Neural progenitor cell (in vitro differentiated cells): ENCODE results near the gene FIBCD1. TPM values are rescaled to one million over a fixed set of nuclear protein-coding genes. Genes with fewer than 3 reads are reported as not detected.

Source experiments
- DNase-seq: peaks from one replicate; pipeline ENCODE4 v3.0.0-alpha.2; 2016; ENCODE audit warnings: low spot score
- H2AFZ ChIP-seq: fragments of 200-600 bp; sonication (generic); replicated peaks from 2 replicates; pipeline ENCODE4 v1.6.1; 2016; ENCODE audit warnings: antibody characterized with exemption
- H3F3A ChIP-seq: fragments of 200-600 bp; sonication (generic); 2 replicates; pipeline ENCODE4 v1.6.1; 2016; ENCODE audit warnings: antibody characterized with exemption, low read depth
- H3K27ac ChIP-seq: fragments of 200-600 bp; sonication (generic); 2 replicates; pipeline ENCODE4 v1.5.1; 2016; ENCODE audit warnings: mild to moderate bottlenecking
- H3K27me3 ChIP-seq: fragments of 200-600 bp; sonication (generic); 2 replicates; pipeline ENCODE4 v1.6.1; 2016; ENCODE audit warnings: mild to moderate bottlenecking, moderate library complexity
- H3K36me3 ChIP-seq: fragments of 200-600 bp; sonication (generic); 2 replicates; pipeline ENCODE4 v1.5.1; 2016
- H3K4me1 ChIP-seq: fragments of 200-600 bp; sonication (generic); 2 replicates; pipeline ENCODE4 v1.6.1; 2016; ENCODE audit warnings: mixed run types
- H3K4me2 ChIP-seq: fragments of 200-600 bp; sonication (generic); 2 replicates; pipeline ENCODE4 v1.6.1; 2016
- H3K4me3 ChIP-seq: fragments of 200-600 bp; sonication (generic); 2 replicates; pipeline ENCODE4 v1.5.1; 2016
- H3K79me2 ChIP-seq: fragments of 200-600 bp; sonication (generic); 2 replicates; pipeline ENCODE4 v1.6.1; 2016; ENCODE audit warnings: low read depth
- H3K9ac ChIP-seq: fragments of 200-600 bp; sonication (generic); 2 replicates; pipeline ENCODE4 v1.6.1; 2016
- H3K9me3 ChIP-seq: fragments of 200-600 bp; sonication (generic); 2 replicates; pipeline ENCODE4 v1.5.1; 2016; ENCODE audit warnings: low read depth
- H4K20me1 ChIP-seq: fragments of 200-600 bp; sonication (generic); 2 replicates; pipeline ENCODE4 v1.6.1; 2016; ENCODE audit warnings: low read depth
- H3K27ac Mint-ChIP-seq: 3 replicates; pipeline ENCODE4 v1.8.0; 2021; ENCODE audit warnings: mixed read lengths
- H3K27me3 Mint-ChIP-seq: 2 replicates; pipeline ENCODE4 v1.8.0; 2022; ENCODE audit warnings: low read depth, mild to moderate bottlenecking, inconsistent platforms, moderate library complexity, mixed read lengths; ENCODE audit not compliant: insufficient read depth
- H3K36me3 Mint-ChIP-seq: 3 replicates; pipeline ENCODE4 v1.8.0; 2021; ENCODE audit warnings: mixed read lengths
- H3K4me1 Mint-ChIP-seq: 3 replicates; pipeline ENCODE4 v1.8.0; 2021; ENCODE audit warnings: mixed read lengths
- H3K4me3 Mint-ChIP-seq: 3 replicates; pipeline ENCODE4 v1.8.0; 2021; ENCODE audit warnings: mild to moderate bottlenecking, moderate library complexity, mixed read lengths
- H3K9me3 Mint-ChIP-seq: 3 replicates; pipeline ENCODE4 v1.8.0; 2020; ENCODE audit warnings: mixed read lengths
- CTCF ChIP-seq: fragments of 200-600 bp; sonication (generic); IDR thresholded peaks from 2 replicates; pipeline ENCODE4 v1.5.1; 2017; ENCODE audit warnings: antibody characterized with exemption, mild to moderate bottlenecking
- EZH2 ChIP-seq: fragments of 200-600 bp; sonication (generic); IDR thresholded peaks from 2 replicates; pipeline ENCODE4 v1.6.1; 2017; ENCODE audit warnings: antibody characterized with exemption, mild to moderate bottlenecking, moderate library complexity
- EZH2phosphoT487 ChIP-seq: fragments of 200-600 bp; sonication (generic); IDR thresholded peaks from 2 replicates; pipeline ENCODE4 v1.6.1; 2017; ENCODE audit warnings: antibody characterized with exemption
- total RNA-seq: library from RNA; depleted of rRNA; stranded (reverse); fragments of >200 nt; gene quantifications from 2 replicates; pipeline ENCODE4 v1.2.3, GENCODE V29; 2015; ENCODE audit warnings: low replicate concordance

FIBCD1 gene
- total RNA-seq, 1 donor from 2014 or later = 1.8 TPM

GRCh38 chr9:130918101-130918825 is 20.8 kb downstream of the FIBCD1 start:
- peaks cover 26% of the 10 kb centered on the region for H4K20me1 ChIP-seq
- H3K27ac ChIP-seq = no peak overlapping the region
- Mint-ChIP-seq H3K9me3 (peaks cover 3% of the 10 kb centered on the region), H3K4me3 (no peak overlapping the region), H3K27ac (no peak overlapping the region), H3K36me3 (no peaks in the 10 kb centered on the region), H3K4me1 (peaks cover 47% of the 10 kb centered on the region), H3K27me3 (peaks cover 33% of the 10 kb centered on the region)
- peaks cover 20% of the 10 kb centered on the region for H3F3A ChIP-seq
- H3K27me3 ChIP-seq = no peaks in the 10 kb centered on the region
- peaks cover 51% of the 10 kb centered on the region for H3K4me1 ChIP-seq
- no peak overlapping the region for H2AFZ ChIP-seq
- no peak overlapping the region for H3K9ac ChIP-seq
- no peak overlapping the region for H3K4me3 ChIP-seq
- no peaks in the 10 kb centered on the region for H3K36me3 ChIP-seq
- no peak overlapping the region for H3K4me2 ChIP-seq
- DNase-seq = no peak
- no peaks in the 10 kb centered on the region for H3K9me3 ChIP-seq
- TF ChIP-seq EZH2 (no peak), CTCF (no peak), EZH2phosphoT487 (no peak)
- no peaks in the 10 kb centered on the region for H3K79me2 ChIP-seq

- H3K9ac ChIP-seq = no peak overlapping the region
- DNase-seq = no peak
- H3K9me3 Mint-ChIP-seq = no peaks in the 10 kb centered on the region
- no peak overlapping the region for H2AFZ ChIP-seq
- TF ChIP-seq EZH2 (no peak), CTCF (no peak), EZH2phosphoT487 (no peak)
- peaks cover 46% of the 10 kb centered on the region for H3K4me1 Mint-ChIP-seq
- no peak overlapping the region for H3K4me2 ChIP-seq
- peaks cover 22% of the 10 kb centered on the region for H4K20me1 ChIP-seq
- no peaks in the 10 kb centered on the region for H3K9me3 ChIP-seq
- peaks cover 28% of the 10 kb centered on the region for H3F3A ChIP-seq
- no peaks in the 10 kb centered on the region for H3K36me3 Mint-ChIP-seq
- H3K79me2 ChIP-seq = no peaks in the 10 kb centered on the region
- no peak overlapping the region for H3K27ac Mint-ChIP-seq
- H3K36me3 ChIP-seq = no peaks in the 10 kb centered on the region
- no peaks in the 10 kb centered on the region for H3K27me3 ChIP-seq
- no peak overlapping the region for H3K27ac ChIP-seq
- peaks cover 27% of the 10 kb centered on the region for H3K27me3 Mint-ChIP-seq
- no peak overlapping the region for H3K4me3 Mint-ChIP-seq
- no peak overlapping the region for H3K4me3 ChIP-seq
- H3K4me1 ChIP-seq = peaks cover 52% of the 10 kb centered on the region
Measured at GRCh38 chr9:130917168-130917960, 21.7 kb downstream of the FIBCD1 start.

- H3K27ac ChIP-seq = no peak overlapping the region
- H3K9me3 ChIP-seq = no peaks in the 10 kb centered on the region
- no peak for DNase-seq
- no peaks in the 10 kb centered on the region for H3K79me2 ChIP-seq
- H2AFZ ChIP-seq = no peak overlapping the region
- Mint-ChIP-seq H3K27me3 (peaks cover 21% of the 10 kb centered on the region), H3K9me3 (no peaks in the 10 kb centered on the region), H3K4me3 (no peak overlapping the region), H3K27ac (no peak overlapping the region), H3K36me3 (no peaks in the 10 kb centered on the region), H3K4me1 (peaks cover 30% of the 10 kb centered on the region)
- no peaks in the 10 kb centered on the region for H3K27me3 ChIP-seq
- H3K9ac ChIP-seq = no peak overlapping the region
- no peaks in the 10 kb centered on the region for H3K36me3 ChIP-seq
- no peaks in the 10 kb centered on the region for H4K20me1 ChIP-seq
- H3K4me1 ChIP-seq = peaks cover 31% of the 10 kb centered on the region
- H3F3A ChIP-seq = peaks cover 18% of the 10 kb centered on the region
- H3K4me2 ChIP-seq = no peak overlapping the region
- TF ChIP-seq EZH2phosphoT487 (no peak), CTCF (no peak), EZH2 (no peak)
- H3K4me3 ChIP-seq = no peak overlapping the region
Measured at GRCh38 chr9:130915096-130915447, 24.0 kb downstream of the FIBCD1 start.
